GM23338 (cell line): Measurements from ENCODE around the gene OMA1. TPM values are rescaled to one million over a fixed set of nuclear protein-coding genes. Genes with fewer than 3 reads are reported as not detected.

Experiments used
- ATAC-seq: fragments of 200-7000 bp; cut with Tn5 transposase; 3 replicates; pipeline ENCODE4 v1.9.1; 2020
- DNase-seq: peaks from one replicate; pipeline ENCODE4 v3.0.0-alpha.2; 2015; ENCODE audit warnings: low spot score
- H2AFZ ChIP-seq: fragments of 200-600 bp; sonication (generic); 2 replicates; pipeline ENCODE4 v1.8.0; 2016; ENCODE audit warnings: antibody characterized with exemption, mild to moderate bottlenecking, moderate library complexity
- H3F3A ChIP-seq: fragments of 200-600 bp; sonication (generic); replicated peaks from 2 replicates; pipeline ENCODE4 v1.8.0; 2017; ENCODE audit warnings: antibody characterized with exemption, mixed run types, low read depth
- H3K27ac ChIP-seq: fragments of 200-600 bp; sonication (generic); 2 replicates; pipeline ENCODE4 v1.6.1; 2016; ENCODE audit warnings: low read depth
- H3K27me3 ChIP-seq: fragments of 200-600 bp; sonication (generic); 2 replicates; pipeline ENCODE4 v1.8.0; 2016; ENCODE audit warnings: mild to moderate bottlenecking, mixed run types, moderate library complexity; ENCODE audit not compliant: insufficient read depth
- H3K36me3 ChIP-seq: fragments of 200-600 bp; sonication (generic); 2 replicates; pipeline ENCODE4 v1.8.0; 2016; ENCODE audit warnings: mild to moderate bottlenecking; ENCODE audit not compliant: insufficient read depth
- H3K4me1 ChIP-seq: fragments of 200-600 bp; sonication (generic); 2 replicates; pipeline ENCODE4 v1.8.0; 2016; ENCODE audit warnings: mild to moderate bottlenecking, moderate library complexity; ENCODE audit not compliant: insufficient read depth
- H3K4me2 ChIP-seq: fragments of 200-600 bp; sonication (generic); 2 replicates; pipeline ENCODE4 v1.7.1; 2017; ENCODE audit warnings: mixed run types
- H3K4me3 ChIP-seq: fragments of 200-600 bp; sonication (generic); 2 replicates; pipeline ENCODE4 v1.6.1; 2016; ENCODE audit warnings: mixed run types
- H3K79me2 ChIP-seq: fragments of 200-600 bp; sonication (generic); replicated peaks from 2 replicates; pipeline ENCODE4 v1.8.0; 2017; ENCODE audit warnings: mild to moderate bottlenecking; ENCODE audit not compliant: insufficient read depth
- H3K9me2 ChIP-seq: fragments of 200-600 bp; sonication (generic); 2 replicates; pipeline ENCODE4 v1.8.0; 2017; ENCODE audit not compliant: insufficient read depth
- H4K20me1 ChIP-seq: fragments of 200-600 bp; sonication (generic); replicated peaks from 2 replicates; pipeline ENCODE4 v1.8.0; 2017; ENCODE audit warnings: mild to moderate bottlenecking; ENCODE audit not compliant: insufficient read depth
- H3K27ac Mint-ChIP-seq: 2 replicates; pipeline ENCODE4 v1.8.0; 2020; ENCODE audit warnings: inconsistent platforms, mild to moderate bottlenecking, moderate library complexity, mixed read lengths
- H3K27me3 Mint-ChIP-seq: 3 replicates; pipeline ENCODE4 v1.8.0; 2022; ENCODE audit warnings: low read depth, mild to moderate bottlenecking, moderate library complexity, mixed read lengths, inconsistent platforms; ENCODE audit not compliant: insufficient read depth, poor library complexity
- H3K36me3 Mint-ChIP-seq: 3 replicates; pipeline ENCODE4 v1.8.0; 2021; ENCODE audit warnings: low read depth, mild to moderate bottlenecking, inconsistent platforms, moderate library complexity, mixed read lengths
- H3K4me1 Mint-ChIP-seq: 3 replicates; pipeline ENCODE4 v1.8.0; 2020; ENCODE audit warnings: mild to moderate bottlenecking, inconsistent platforms, mixed read lengths
- H3K4me3 Mint-ChIP-seq: 3 replicates; pipeline ENCODE4 v1.8.0; 2021; ENCODE audit warnings: moderate library complexity, mild to moderate bottlenecking, inconsistent platforms, mixed read lengths
- H3K9me3 Mint-ChIP-seq: 3 replicates; pipeline ENCODE4 v1.8.0; 2020; ENCODE audit warnings: moderate library complexity, mild to moderate bottlenecking, inconsistent platforms, mixed read lengths
- EZH2phosphoT487 ChIP-seq: fragments of 200-600 bp; sonication (generic); IDR thresholded peaks from one replicate; pipeline ENCODE4 v1.8.1; 2018; ENCODE audit warnings: antibody characterized with exemption; ENCODE audit not compliant: unreplicated experiment
- POLR2AphosphoS5 ChIP-seq: IDR thresholded peaks from 2 replicates; pipeline ENCODE4 v1.6.1; 2016; ENCODE audit warnings: antibody characterized with exemption, low read depth
- STAT1 ChIP-seq: IDR thresholded peaks from one replicate; pipeline ENCODE4 v1.6.1; 2016; ENCODE audit warnings: antibody characterized with exemption; ENCODE audit not compliant: unreplicated experiment
- ZNF331 ChIP-seq: fragments of 250-450 bp; sonication (Bioruptor Pico); IDR thresholded peaks from 2 replicates; pipeline ENCODE4 v1.5.0; 2020; ENCODE audit warnings: low read depth, mild to moderate bottlenecking, moderate library complexity
- polyA plus RNA-seq: library from polyadenylated mRNA; unstranded; fragments of >200 nt; fragmentation: Nextera tagmentation; extraction: Ambion mirVana; gene quantifications from 2 replicates; pipeline ENCODE4 v1.2.1, GENCODE V29; 2016
- total RNA-seq: library from RNA; depleted of rRNA; stranded (reverse); fragments of >200 nt; shearing (Covaris generic); gene quantifications from 2 replicates; pipeline ENCODE4 v1.2.3, GENCODE V29; 2014
- TF ChIP-seq, protein P1 (sequence below): fragments of 250-450 bp; sonication (Bioruptor Pico); IDR thresholded peaks from 2 replicates; pipeline ENCODE4 v1.5.0; 2020; ENCODE audit warnings: mild to moderate bottlenecking, moderate library complexity

OMA1 gene
- total and polyA plus RNA-seq, 2 experiments from 2014 or later, result 21.3 to 33.1 TPM

DNA sequence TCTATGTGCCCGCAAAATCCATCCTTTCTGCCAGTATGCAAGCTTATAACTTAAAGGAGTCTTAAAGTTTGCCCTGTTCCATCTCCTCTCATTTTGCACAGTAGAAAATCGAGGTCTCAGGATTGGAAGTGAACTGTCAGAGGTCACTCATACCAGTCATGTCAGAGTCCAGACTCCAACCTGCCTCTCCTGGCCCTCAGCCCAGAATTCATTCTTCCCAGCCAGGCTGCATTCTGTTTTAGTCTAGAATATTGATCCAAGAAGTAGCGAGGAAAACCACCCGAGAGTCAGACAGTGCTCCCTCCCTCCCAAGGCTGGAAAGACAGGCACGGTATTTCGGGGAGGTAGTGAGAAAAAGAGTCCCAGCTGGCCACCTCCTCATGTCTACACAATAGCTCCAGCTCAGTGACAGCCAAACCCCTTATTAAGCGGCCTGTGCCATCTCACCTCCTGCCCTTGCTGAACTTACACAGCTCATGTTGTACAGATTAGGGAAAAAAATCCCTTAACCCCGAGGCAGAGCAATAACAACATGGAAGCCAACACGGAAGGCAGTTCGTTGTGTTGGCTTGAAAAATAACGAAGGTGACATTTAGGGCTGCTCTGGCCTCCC is 89.4 kb downstream of the OMA1 start:
- Histone ChIP-seq H3K4me2 (no peak overlapping the region), H3K4me3 (no peak overlapping the region), H3K27me3 (no peaks in the 10 kb centered on the region), H3F3A (no peaks in the 10 kb centered on the region), H3K27ac (no peak overlapping the region), H3K36me3 (no peaks in the 10 kb centered on the region), H3K4me1 (peaks cover 7% of the 10 kb centered on the region; the same call in 1 of the 2 replicates), H3K79me2 (no peaks in the 10 kb centered on the region), H3K9me2 (peaks cover 3% of the 10 kb centered on the region; the same call in 1 of the 2 replicates), H2AFZ (0 out of 2 replicates have a peak overlapping the region, but pooled peaks have one; percentile 66), H4K20me1 (no peaks in the 10 kb centered on the region)
- peaks cover 10% of the 10 kb centered on the region for H3K27me3 Mint-ChIP-seq
- H3K27ac Mint-ChIP-seq, result no peak overlapping the region
- no peaks in the 10 kb centered on the region for H3K36me3 Mint-ChIP-seq
- DNase-seq (no peak), ATAC-seq (no peak)
- TF ChIP-seq, protein P1, sequence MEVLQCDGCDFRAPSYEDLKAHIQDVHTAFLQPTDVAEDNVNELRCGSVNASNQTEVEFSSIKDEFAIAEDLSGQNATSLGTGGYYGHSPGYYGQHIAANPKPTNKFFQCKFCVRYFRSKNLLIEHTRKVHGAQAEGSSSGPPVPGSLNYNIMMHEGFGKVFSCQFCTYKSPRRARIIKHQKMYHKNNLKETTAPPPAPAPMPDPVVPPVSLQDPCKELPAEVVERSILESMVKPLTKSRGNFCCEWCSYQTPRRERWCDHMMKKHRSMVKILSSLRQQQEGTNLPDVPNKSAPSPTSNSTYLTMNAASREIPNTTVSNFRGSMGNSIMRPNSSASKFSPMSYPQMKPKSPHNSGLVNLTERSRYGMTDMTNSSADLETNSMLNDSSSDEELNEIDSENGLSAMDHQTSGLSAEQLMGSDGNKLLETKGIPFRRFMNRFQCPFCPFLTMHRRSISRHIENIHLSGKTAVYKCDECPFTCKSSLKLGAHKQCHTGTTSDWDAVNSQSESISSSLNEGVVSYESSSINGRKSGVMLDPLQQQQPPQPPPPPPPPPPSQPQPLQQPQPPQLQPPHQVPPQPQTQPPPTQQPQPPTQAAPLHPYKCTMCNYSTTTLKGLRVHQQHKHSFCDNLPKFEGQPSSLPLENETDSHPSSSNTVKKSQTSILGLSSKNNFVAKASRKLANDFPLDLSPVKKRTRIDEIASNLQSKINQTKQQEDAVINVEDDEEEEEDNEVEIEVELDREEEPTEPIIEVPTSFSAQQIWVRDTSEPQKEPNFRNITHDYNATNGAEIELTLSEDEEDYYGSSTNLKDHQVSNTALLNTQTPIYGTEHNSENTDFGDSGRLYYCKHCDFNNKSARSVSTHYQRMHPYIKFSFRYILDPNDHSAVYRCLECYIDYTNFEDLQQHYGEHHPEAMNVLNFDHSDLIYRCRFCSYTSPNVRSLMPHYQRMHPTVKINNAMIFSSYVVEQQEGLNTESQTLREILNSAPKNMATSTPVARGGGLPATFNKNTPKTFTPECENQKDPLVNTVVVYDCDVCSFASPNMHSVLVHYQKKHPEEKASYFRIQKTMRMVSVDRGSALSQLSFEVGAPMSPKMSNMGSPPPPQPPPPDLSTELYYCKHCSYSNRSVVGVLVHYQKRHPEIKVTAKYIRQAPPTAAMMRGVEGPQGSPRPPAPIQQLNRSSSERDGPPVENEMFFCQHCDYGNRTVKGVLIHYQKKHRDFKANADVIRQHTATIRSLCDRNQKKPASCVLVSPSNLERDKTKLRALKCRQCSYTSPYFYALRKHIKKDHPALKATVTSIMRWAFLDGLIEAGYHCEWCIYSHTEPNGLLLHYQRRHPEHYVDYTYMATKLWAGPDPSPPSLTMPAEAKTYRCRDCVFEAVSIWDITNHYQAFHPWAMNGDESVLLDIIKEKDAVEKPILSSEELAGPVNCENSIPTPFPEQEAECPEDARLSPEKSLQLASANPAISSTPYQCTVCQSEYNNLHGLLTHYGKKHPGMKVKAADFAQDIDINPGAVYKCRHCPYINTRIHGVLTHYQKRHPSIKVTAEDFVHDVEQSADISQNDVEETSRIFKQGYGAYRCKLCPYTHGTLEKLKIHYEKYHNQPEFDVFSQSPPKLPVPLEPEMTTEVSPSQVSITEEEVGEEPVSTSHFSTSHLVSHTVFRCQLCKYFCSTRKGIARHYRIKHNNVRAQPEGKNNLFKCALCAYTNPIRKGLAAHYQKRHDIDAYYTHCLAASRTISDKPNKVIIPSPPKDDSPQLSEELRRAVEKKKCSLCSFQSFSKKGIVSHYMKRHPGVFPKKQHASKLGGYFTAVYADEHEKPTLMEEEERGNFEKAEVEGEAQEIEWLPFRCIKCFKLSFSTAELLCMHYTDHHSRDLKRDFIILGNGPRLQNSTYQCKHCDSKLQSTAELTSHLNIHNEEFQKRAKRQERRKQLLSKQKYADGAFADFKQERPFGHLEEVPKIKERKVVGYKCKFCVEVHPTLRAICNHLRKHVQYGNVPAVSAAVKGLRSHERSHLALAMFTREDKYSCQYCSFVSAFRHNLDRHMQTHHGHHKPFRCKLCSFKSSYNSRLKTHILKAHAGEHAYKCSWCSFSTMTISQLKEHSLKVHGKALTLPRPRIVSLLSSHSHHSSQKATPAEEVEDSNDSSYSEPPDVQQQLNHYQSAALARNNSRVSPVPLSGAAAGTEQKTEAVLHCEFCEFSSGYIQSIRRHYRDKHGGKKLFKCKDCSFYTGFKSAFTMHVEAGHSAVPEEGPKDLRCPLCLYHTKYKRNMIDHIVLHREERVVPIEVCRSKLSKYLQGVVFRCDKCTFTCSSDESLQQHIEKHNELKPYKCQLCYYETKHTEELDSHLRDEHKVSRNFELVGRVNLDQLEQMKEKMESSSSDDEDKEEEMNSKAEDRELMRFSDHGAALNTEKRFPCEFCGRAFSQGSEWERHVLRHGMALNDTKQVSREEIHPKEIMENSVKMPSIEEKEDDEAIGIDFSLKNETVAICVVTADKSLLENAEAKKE (CRISPR knock-in tag), result no peak
- peaks cover 10% of the 10 kb centered on the region for H3K4me1 Mint-ChIP-seq
- H3K9me3 Mint-ChIP-seq, result no peaks in the 10 kb centered on the region
- no peak overlapping the region for H3K4me3 Mint-ChIP-seq

DNA sequence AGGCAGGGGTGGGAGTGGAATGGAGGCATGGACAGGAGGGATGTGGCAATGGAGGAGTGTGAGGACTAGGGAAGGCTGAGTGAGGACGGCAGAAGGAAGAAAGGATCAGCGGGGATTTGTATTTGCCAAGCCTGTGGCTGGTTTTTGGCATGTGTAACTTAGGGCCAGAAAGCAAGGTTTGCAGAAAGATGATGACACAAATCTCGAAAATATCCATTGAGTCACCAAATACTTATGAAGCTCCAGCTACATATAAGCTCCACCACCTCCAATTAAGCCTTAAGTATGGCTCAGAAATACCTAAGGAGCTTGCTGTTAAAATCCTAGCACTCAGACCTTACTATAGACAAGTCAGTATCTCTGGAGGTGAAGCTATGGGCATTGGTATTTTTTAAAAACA is 90.1 kb downstream of the OMA1 start:
- Mint-ChIP-seq H3K4me1 (peaks cover 10% of the 10 kb centered on the region), H3K36me3 (no peaks in the 10 kb centered on the region), H3K27me3 (peaks cover 10% of the 10 kb centered on the region), H3K27ac (no peak overlapping the region), H3K4me3 (no peak overlapping the region), H3K9me3 (no peaks in the 10 kb centered on the region)
- Histone ChIP-seq H3K79me2 (no peaks in the 10 kb centered on the region), H3K36me3 (no peaks in the 10 kb centered on the region), H3K4me3 (no peak overlapping the region), H3K27ac (no peak overlapping the region), H3K4me2 (no peak overlapping the region), H3K27me3 (no peaks in the 10 kb centered on the region), H3K4me1 (peaks cover 7% of the 10 kb centered on the region; the same call in 1 of the 2 replicates), H3K9me2 (peaks cover 3% of the 10 kb centered on the region; the same call in 1 of the 2 replicates), H3F3A (no peaks in the 10 kb centered on the region), H2AFZ (no peak overlapping the region), H4K20me1 (no peaks in the 10 kb centered on the region)
- ATAC-seq, result no peak
- TF ChIP-seq POLR2AphosphoS5 (no peak), EZH2phosphoT487 (no peak), STAT1 (no peak), ZNF331 (no peak)
- TF ChIP-seq, protein P1 (CRISPR knock-in tag), result no peak
- no peak for DNase-seq
